HG03175 (cell line): ENCODE data around the gene PRSS33.

Experiments
- ATAC-seq: cut with Tn5 transposase; IDR thresholded peaks from one replicate; pipeline ENCODE4 v1.9.1; 2021; ENCODE audit warnings: mild to moderate bottlenecking, moderate library complexity; ENCODE audit not compliant: unreplicated experiment

Gene PRSS33

GRCh38 chr16:2803545-2804195, 16.3 kb upstream of the PRSS33 start:
- no peak for ATAC-seq

- ATAC-seq = no peak
Measured at GRCh38 chr16:2799859-2800226, 12.5 kb upstream of the PRSS33 start.

GRCh38 chr16:2799205-2799858, 12.0 kb upstream of the PRSS33 start:
- no peak for ATAC-seq

GRCh38 chr16:2798723-2799204, 11.4 kb upstream of the PRSS33 start:
- no peak for ATAC-seq

GRCh38 chr16:2795395-2796143, 8.2 kb upstream of the PRSS33 start:
- ATAC-seq = no peak

- ATAC-seq = no peak
Measured at GRCh38 chr16:2792940-2793339, 5.6 kb upstream of the PRSS33 start.

DNA sequence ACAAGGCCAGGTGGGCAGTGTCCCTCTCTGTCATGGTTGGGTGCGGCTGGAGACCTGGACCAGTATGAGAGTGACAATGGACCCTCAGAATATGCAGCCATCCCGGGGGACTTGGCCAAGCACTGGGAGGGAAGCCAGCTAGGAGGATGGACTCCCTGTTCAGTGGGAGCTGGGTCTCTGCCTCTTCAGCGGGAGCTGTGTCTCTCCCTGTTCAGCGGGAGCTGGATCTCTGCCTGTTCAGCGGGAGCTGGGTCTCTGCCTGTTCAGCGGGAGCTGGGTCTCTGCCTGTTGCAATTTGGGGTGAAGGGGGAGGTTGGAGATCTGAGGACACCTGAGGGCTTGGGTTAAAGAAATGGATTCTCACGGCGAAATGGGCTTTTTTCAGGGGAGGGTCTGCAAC, 3.8 kb upstream of the PRSS33 start:
- no peak for ATAC-seq

- no peak for ATAC-seq
Measured at GRCh38 chr16:2790631-2791030, 3.3 kb upstream of the PRSS33 start.

DNA sequence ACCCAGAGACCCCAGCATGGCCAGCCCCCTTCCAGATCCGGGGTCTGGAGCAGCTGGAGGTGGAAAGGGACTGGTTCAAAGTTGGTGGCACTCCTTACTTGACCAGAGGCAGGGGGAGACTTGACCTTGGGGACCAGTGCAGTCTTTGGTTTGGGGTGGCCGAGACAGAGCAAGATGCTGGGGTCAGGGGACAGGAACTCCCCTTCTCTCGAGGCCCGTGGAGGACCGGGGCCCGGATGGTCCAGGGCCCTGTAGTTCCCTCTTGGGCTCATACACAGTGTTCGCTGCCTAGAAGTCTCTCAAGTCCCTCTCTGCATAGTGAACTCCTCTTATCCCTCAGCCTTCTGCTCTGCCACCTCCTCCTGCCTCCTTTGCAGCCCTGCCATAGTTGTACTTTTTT, 601 bp upstream of the PRSS33 start:
- ATAC-seq = no peak

- ATAC-seq = no peak
Measured at GRCh38 chr16:2786826-2787151, 571 bp downstream of the PRSS33 start.

GRCh38 chr16:2786061-2786825, 1.1 kb downstream of the PRSS33 start:
- no peak for ATAC-seq

DNA sequence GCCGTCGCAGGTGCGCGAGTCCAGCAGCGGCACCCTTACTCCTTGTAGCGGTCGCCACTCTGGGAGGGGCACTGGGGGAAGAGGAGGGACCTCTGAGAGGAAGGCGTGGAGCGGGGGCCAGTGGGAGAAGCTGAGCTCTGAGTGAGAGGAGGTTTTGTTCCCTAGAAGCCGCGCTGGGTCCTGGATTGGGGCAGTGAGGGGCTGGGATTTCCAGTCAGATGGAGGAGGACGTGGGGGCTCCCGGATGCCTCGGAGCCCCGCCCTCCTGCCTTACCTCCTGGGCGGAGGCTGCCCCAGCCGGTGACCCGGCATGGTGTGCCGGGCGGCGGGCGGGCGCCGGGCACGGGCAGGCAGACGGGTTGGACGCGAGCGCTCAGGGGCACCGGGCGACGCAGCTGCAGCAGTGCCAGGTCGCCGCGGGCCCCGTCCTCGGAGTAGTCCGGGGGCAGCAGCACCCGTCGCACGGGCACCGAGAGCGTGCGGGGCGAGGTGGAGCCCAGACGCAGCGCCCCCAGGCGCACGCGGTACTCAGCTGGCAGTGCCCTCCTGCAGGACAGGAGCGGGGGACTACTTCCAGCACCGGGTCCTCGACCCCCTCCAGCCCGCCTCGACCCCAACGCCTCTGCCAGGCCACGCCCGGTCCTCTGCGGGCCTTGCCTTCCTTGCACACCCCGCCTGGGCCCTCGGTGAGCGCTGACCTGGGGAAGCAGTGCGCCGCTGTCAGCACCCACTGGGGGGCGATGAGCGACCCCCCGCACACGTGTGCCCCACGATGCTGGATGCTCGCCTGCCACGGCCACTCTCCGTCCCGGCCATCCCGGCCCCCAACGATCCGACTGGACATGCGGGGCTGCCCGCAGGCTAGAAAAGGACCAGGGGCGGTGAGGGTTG, 2.0 kb downstream of the PRSS33 start:
- no peak for ATAC-seq

GRCh38 chr16:2784358-2785100, 2.8 kb downstream of the PRSS33 start:
- no peak for ATAC-seq

DNA sequence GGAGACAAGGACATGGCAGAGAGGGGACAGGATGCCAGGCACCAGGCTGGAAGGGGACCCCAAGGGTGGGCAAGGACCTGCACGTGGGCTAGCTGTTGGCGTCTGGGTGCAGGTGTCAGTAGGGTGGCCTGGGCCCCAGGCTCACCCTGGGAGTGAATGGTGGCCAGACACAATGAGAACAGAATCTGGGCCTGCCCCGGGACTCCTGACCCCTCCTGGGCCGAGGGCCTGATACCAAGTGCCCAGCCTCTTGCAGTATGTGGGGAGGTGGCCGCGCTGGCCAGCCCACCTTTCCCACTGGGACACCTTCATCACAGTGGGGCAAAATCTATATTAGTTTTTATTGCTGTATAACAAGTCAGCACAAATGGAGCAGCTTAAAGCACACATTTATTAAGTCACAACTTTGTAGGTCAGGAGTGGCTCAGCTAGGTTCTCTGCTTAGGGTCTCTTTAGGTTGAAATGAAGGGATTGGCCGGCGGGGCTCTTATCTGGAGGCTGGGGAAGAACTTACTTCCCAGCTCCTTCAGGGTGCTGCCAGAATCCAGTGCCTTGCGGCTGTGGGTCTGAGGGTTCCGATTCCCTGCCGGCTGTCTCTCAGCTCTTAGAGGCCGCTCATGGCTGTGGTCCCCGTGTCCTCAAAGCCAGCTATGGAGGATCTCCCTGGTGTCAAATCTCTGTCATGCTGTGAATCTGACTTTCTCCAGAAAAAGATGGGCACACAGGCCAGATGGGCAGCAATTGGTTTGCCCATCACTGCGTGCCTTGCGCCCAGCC, 3.6 kb downstream of the PRSS33 start:
- ATAC-seq = no peak

- ATAC-seq = no peak
Measured at GRCh38 chr16:2782583-2783351, 4.6 kb downstream of the PRSS33 start.

GRCh38 chr16:2779978-2780898, 7.1 kb downstream of the PRSS33 start:
- ATAC-seq = no peak
